Activated naive CD8-positive, alpha-beta T cell (primary cell): ENCODE data around the gene FNDC4.

Experiments used
- H3K27ac Mint-ChIP-seq: one replicate; pipeline ENCODE4 v1.8.0; 2021; ENCODE audit warnings: mixed read lengths
- H3K27me3 Mint-ChIP-seq: one replicate; pipeline ENCODE4 v1.8.0; 2021; ENCODE audit warnings: mixed read lengths
- H3K36me3 Mint-ChIP-seq: one replicate; pipeline ENCODE4 v1.8.0; 2021; ENCODE audit warnings: mixed read lengths
- H3K4me1 Mint-ChIP-seq: one replicate; pipeline ENCODE4 v1.8.0; 2021; ENCODE audit warnings: low read depth, mixed read lengths
- H3K4me3 Mint-ChIP-seq: one replicate; pipeline ENCODE4 v1.8.0; 2021; ENCODE audit warnings: mild to moderate bottlenecking, mixed read lengths
- H3K9me3 Mint-ChIP-seq: one replicate; pipeline ENCODE4 v1.8.0; 2021; ENCODE audit warnings: low read depth, mixed read lengths

The FNDC4 gene

GRCh38 chr2:27501042-27501441, 6.0 kb upstream of the FNDC4 start:
- Mint-ChIP-seq H3K4me3 (no peak overlapping the region), H3K9me3 (no peaks in the 10 kb centered on the region), H3K27me3 (peaks cover 11% of the 10 kb centered on the region), H3K36me3 (no peaks in the 10 kb centered on the region), H3K4me1 (no peaks in the 10 kb centered on the region), H3K27ac (no peak overlapping the region)

GRCh38 chr2:27498975-27499374, 4.0 kb upstream of the FNDC4 start:
- Mint-ChIP-seq H3K27me3 (peaks cover 19% of the 10 kb centered on the region), H3K36me3 (no peaks in the 10 kb centered on the region), H3K9me3 (no peaks in the 10 kb centered on the region), H3K4me1 (peaks cover 9% of the 10 kb centered on the region), H3K27ac (no peak overlapping the region), H3K4me3 (no peak overlapping the region)

GRCh38 chr2:27497288-27497627, 2.3 kb upstream of the FNDC4 start:
- H3K27me3 Mint-ChIP-seq = peaks cover 23% of the 10 kb centered on the region
- H3K4me3 Mint-ChIP-seq = no peak overlapping the region
- peaks cover 14% of the 10 kb centered on the region for H3K4me1 Mint-ChIP-seq
- H3K36me3 Mint-ChIP-seq = no peaks in the 10 kb centered on the region
- no peak overlapping the region for H3K27ac Mint-ChIP-seq
- no peaks in the 10 kb centered on the region for H3K9me3 Mint-ChIP-seq

GRCh38 chr2:27496357-27497287, 1.6 kb upstream of the FNDC4 start, which contains the start of gene GCKR:
GCKR (plus strand) TSS chr2:27496839; CDS start chr2:27496905, 66 bp downstream.
- peaks cover 23% of the 10 kb centered on the region for H3K27me3 Mint-ChIP-seq
- no peaks in the 10 kb centered on the region for H3K36me3 Mint-ChIP-seq
- H3K27ac Mint-ChIP-seq = no peak within 1 kb of the TSS
- H3K4me3 Mint-ChIP-seq = peak within 1 kb of the TSS; percentile 80
- peaks cover 14% of the 10 kb centered on the region for H3K4me1 Mint-ChIP-seq
- no peaks in the 10 kb centered on the region for H3K9me3 Mint-ChIP-seq

- peaks cover 14% of the 10 kb centered on the region for H3K4me1 Mint-ChIP-seq
- H3K27ac Mint-ChIP-seq = no peak overlapping the region
- H3K9me3 Mint-ChIP-seq = no peaks in the 10 kb centered on the region
- no peaks in the 10 kb centered on the region for H3K36me3 Mint-ChIP-seq
- H3K4me3 Mint-ChIP-seq = peak overlapping the region; percentile 80
- H3K27me3 Mint-ChIP-seq = peaks cover 23% of the 10 kb centered on the region
These were observed 898 bp upstream of the FNDC4 start for GRCh38 chr2:27495840-27496356.

GRCh38 chr2:27494284-27494943, 586 bp downstream of the FNDC4 start:
- Mint-ChIP-seq H3K9me3 (no peaks in the 10 kb centered on the region), H3K36me3 (no peaks in the 10 kb centered on the region), H3K27me3 (peaks cover 23% of the 10 kb centered on the region), H3K27ac (no peak overlapping the region), H3K4me1 (peaks cover 22% of the 10 kb centered on the region), H3K4me3 (peak overlapping the region; percentile 67)

GRCh38 chr2:27493948-27494283, 1.1 kb downstream of the FNDC4 start:
- Mint-ChIP-seq H3K4me3 (peak overlapping the region; percentile 67), H3K9me3 (no peaks in the 10 kb centered on the region), H3K27me3 (peaks cover 23% of the 10 kb centered on the region), H3K4me1 (peaks cover 27% of the 10 kb centered on the region), H3K36me3 (no peaks in the 10 kb centered on the region), H3K27ac (no peak overlapping the region)

GRCh38 chr2:27492557-27492956, 2.4 kb downstream of the FNDC4 start:
- H3K9me3 Mint-ChIP-seq = no peaks in the 10 kb centered on the region
- no peak overlapping the region for H3K27ac Mint-ChIP-seq
- H3K27me3 Mint-ChIP-seq = peaks cover 20% of the 10 kb centered on the region
- H3K4me1 Mint-ChIP-seq = peaks cover 28% of the 10 kb centered on the region
- no peak overlapping the region for H3K4me3 Mint-ChIP-seq
- no peaks in the 10 kb centered on the region for H3K36me3 Mint-ChIP-seq

- Mint-ChIP-seq H3K27me3 (peaks cover 5% of the 10 kb centered on the region), H3K4me1 (peaks cover 21% of the 10 kb centered on the region), H3K27ac (peak within 1 kb of the TSS; percentile 71)
These were observed 5.3 kb downstream of the FNDC4 start, which contains the start of gene IFT172 for GRCh38 chr2:27489498-27490397. IFT172 (minus strand) TSS chr2:27489743; CDS start chr2:27489653, 90 bp downstream.

GRCh38 chr2:27489118-27489497, 5.9 kb downstream of the FNDC4 start:
- no peaks in the 10 kb centered on the region for H3K9me3 Mint-ChIP-seq
- peak overlapping the region; percentile 84 for H3K4me3 Mint-ChIP-seq
- H3K27me3 Mint-ChIP-seq = peaks cover 5% of the 10 kb centered on the region
- peak overlapping the region; percentile 71 for H3K27ac Mint-ChIP-seq
- H3K4me1 Mint-ChIP-seq = peaks cover 19% of the 10 kb centered on the region
- H3K36me3 Mint-ChIP-seq = peaks cover 3% of the 10 kb centered on the region

More at GRCh38 chr2:27489498-27490397, 5.3 kb downstream of the FNDC4 start, which contains the start of gene IFT172:
- Mint-ChIP-seq H3K4me3 (peak within 1 kb of the TSS; percentile 84), H3K9me3 (no peaks in the 10 kb centered on the region), H3K36me3 (peaks cover 3% of the 10 kb centered on the region)

GRCh38 chr2:27485496-27485895, 9.5 kb downstream of the FNDC4 start:
- H3K4me1 Mint-ChIP-seq = peaks cover 15% of the 10 kb centered on the region
- no peak overlapping the region for H3K4me3 Mint-ChIP-seq
- H3K27me3 Mint-ChIP-seq = no peaks in the 10 kb centered on the region
- H3K9me3 Mint-ChIP-seq = no peaks in the 10 kb centered on the region
- peaks cover 11% of the 10 kb centered on the region for H3K36me3 Mint-ChIP-seq
- H3K27ac Mint-ChIP-seq = no peak overlapping the region

- H3K27me3 Mint-ChIP-seq = no peaks in the 10 kb centered on the region
- H3K36me3 Mint-ChIP-seq = peaks cover 2% of the 10 kb centered on the region
- no peak overlapping the region for H3K27ac Mint-ChIP-seq
- H3K4me3 Mint-ChIP-seq = no peak overlapping the region
- H3K4me1 Mint-ChIP-seq = no peaks in the 10 kb centered on the region
- H3K9me3 Mint-ChIP-seq = no peaks in the 10 kb centered on the region
These were observed 23.0 kb downstream of the FNDC4 start for GRCh38 chr2:27471961-27472360.

GRCh38 chr2:27464443-27464842, 30.6 kb downstream of the FNDC4 start:
- Mint-ChIP-seq H3K27me3 (no peaks in the 10 kb centered on the region), H3K9me3 (no peaks in the 10 kb centered on the region), H3K4me3 (no peak overlapping the region), H3K27ac (no peak overlapping the region), H3K4me1 (no peaks in the 10 kb centered on the region), H3K36me3 (peaks cover 13% of the 10 kb centered on the region)

GRCh38 chr2:27461118-27461517, 33.9 kb downstream of the FNDC4 start:
- H3K27me3 Mint-ChIP-seq = no peaks in the 10 kb centered on the region
- H3K4me1 Mint-ChIP-seq = no peaks in the 10 kb centered on the region
- no peak overlapping the region for H3K27ac Mint-ChIP-seq
- H3K36me3 Mint-ChIP-seq = peaks cover 13% of the 10 kb centered on the region
- no peak overlapping the region for H3K4me3 Mint-ChIP-seq
- no peaks in the 10 kb centered on the region for H3K9me3 Mint-ChIP-seq
